GM19238 (cell line): Measurements from ENCODE around the gene PEPD.

Source experiments
- DNase-seq: peaks from one replicate; pipeline ENCODE4 v3.0.0; 2011; ENCODE audit warnings: low spot score; ENCODE audit not compliant: insufficient read length

Gene PEPD

GRCh38 chr19:33440241-33440640 is 81.3 kb downstream of the PEPD start:
- no peak for DNase-seq

- no peak for DNase-seq
Measured at GRCh38 chr19:33438987-33439781, 82.4 kb downstream of the PEPD start.

GRCh38 chr19:33437821-33438671 is 83.5 kb downstream of the PEPD start:
- DNase-seq: no peak

- DNase-seq: no peak
Measured at GRCh38 chr19:33437393-33437820, 84.2 kb downstream of the PEPD start.

GRCh38 chr19:33436360-33437345 is 84.9 kb downstream of the PEPD start:
- no peak for DNase-seq

- DNase-seq: no peak
Measured at GRCh38 chr19:33435706-33436359, 85.8 kb downstream of the PEPD start.

- DNase-seq: no peak
Measured at GRCh38 chr19:33434886-33435705, 86.5 kb downstream of the PEPD start.

- DNase-seq: no peak
Measured at GRCh38 chr19:33434069-33434885, 87.3 kb downstream of the PEPD start.

- DNase-seq: no peak
Measured at GRCh38 chr19:33432446-33433170, 89.0 kb downstream of the PEPD start.

- no peak for DNase-seq
Measured at GRCh38 chr19:33432015-33432414, 89.6 kb downstream of the PEPD start.

- peak; percentile 50 for DNase-seq
Measured at GRCh38 chr19:33430674-33431277, 90.8 kb downstream of the PEPD start.

GRCh38 chr19:33429891-33430673 is 91.5 kb downstream of the PEPD start:
- no peak for DNase-seq

- DNase-seq: no peak
Measured at GRCh38 chr19:33428627-33429125, 92.9 kb downstream of the PEPD start.

GRCh38 chr19:33427801-33428626 is 93.6 kb downstream of the PEPD start:
- DNase-seq: no peak

GRCh38 chr19:33426621-33427361 is 94.8 kb downstream of the PEPD start:
- no peak for DNase-seq
